ENCODE results near the gene TLE1.
A peak's percentile ranks its signal among the peaks of the same experiment; 100 is the strongest.

TLE1 gene

DNA sequence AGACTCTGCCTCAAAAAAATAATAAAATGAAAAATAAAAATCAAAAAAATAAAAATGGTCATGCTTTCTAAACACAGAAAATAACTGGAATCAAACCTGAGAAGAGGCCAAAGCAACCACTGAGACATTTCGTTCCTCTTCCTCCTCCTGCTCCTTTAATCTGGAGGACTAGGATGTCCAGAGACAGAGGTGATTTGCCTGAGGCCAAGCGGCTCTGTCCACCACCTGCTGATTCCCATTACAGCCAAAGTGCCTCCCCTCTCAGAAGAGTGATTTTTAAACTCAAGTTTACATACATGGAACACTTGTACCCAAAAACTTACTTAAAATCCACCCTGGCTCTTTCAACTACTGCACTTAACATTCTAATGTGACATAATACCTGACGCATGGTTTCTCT is 65.6 kb downstream of the TLE1 start:
- Histone ChIP-seq H2BK120ac (ENCODE audit: low read depth, low read length) (no peak overlapping the region), H3K27ac (ENCODE audit: low read length, poor library complexity, severe bottlenecking) (no peak overlapping the region), H2BK5ac (ENCODE audit: low read depth, low read length, poor library complexity, severe bottlenecking) (no peak overlapping the region), H3K9me3 (ENCODE audit: control insufficient read depth, low read length) (no peaks in the 10 kb centered on the region), H3K18ac (ENCODE audit: low read depth in 1 of 2, low read length in 2 of 2) (no peak overlapping the region), H2AK5ac (ENCODE audit: low read length, severe bottlenecking) (no peak overlapping the region), H3K4me2 (ENCODE audit: low read length, poor library complexity, severe bottlenecking) (no peak overlapping the region), H3K4me1 (ENCODE audit: control insufficient read depth, insufficient read depth, low read depth, low read length) (peaks cover 6% of the 10 kb centered on the region), H4K8ac (ENCODE audit: low read length) (no peak overlapping the region), H3K14ac (ENCODE audit: low read length in 2 of 2) (no peak overlapping the region), H3K36me3 (ENCODE audit: control insufficient read depth in 1 of 2, insufficient read depth in 2 of 2, low read depth in 1 of 2, low read length in 2 of 2) (peaks cover 3 to 6% of the 10 kb centered on the region in 2 experiments), H3K9ac (ENCODE audit: low read length) (no peak overlapping the region), H4K91ac (ENCODE audit: low read length) (no peak overlapping the region), H3K23ac (ENCODE audit: low read length in 2 of 2) (no peak overlapping the region), H2AFZ (ENCODE audit: low read depth, low read length) (no peak overlapping the region), H2BK15ac (ENCODE audit: low read depth, poor library complexity, severe bottlenecking) (no peak overlapping the region), H3K4ac (ENCODE audit: low read depth in 1 of 2, low read length in 2 of 2) (no peak overlapping the region), H3K4me3 (ENCODE audit: insufficient read depth in 1 of 2, low read depth in 1 of 2, low read length in 2 of 2) (no peak overlapping the region), H3K27me3 (ENCODE audit: control insufficient read depth in 1 of 2, insufficient read depth in 1 of 2, low read length in 2 of 2) (no peaks in the 10 kb centered on the region), H2BK12ac (ENCODE audit: low read length in 2 of 2) (no peak overlapping the region), H3K79me1 (replicated peaks; ENCODE audit: low read length, poor library complexity, severe bottlenecking) (peaks cover 5% of the 10 kb centered on the region)
- WGBS: 91% methylated on average over 3 of the region's 3 CpGs
- DNase-seq: no peak

DNA sequence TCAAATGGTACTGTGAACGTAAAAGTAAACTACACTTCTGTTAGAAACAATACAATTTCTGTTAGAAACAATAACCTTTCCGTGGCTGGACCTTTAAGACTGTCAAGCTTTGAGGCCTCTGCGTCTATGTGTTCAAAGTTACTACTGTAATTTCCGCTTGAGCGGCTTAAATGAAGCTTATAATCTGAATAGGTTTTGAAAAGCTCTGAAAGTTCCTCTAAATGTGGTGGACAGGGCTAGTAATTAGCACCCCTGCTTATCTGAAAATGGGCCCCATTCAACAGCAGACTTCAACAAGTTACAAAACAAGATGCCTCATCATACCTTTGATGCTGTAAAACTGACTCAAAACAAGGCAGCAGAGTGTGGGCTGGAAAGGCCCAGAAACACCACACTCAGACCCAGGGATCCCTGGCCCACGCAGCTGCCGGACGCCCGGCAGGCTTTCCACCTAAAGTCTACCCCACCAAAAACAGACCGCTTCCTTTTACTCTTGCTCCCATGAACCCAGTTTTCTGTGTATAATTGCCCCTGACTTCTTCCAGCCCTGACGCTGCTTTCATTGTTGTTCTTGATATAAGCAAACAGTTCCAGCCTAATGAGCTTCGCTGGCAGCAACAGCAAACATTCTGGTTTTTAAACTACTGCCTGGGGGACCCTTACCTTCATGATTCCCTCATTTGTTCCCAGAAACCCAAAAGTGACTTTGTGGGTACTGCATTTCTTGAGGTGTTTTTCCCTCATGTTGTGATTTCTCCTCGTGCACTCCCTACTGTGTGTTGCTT is 66.7 kb downstream of the TLE1 start:
- H2AFZ ChIP-seq (ENCODE audit: low read depth, low read length): no peak overlapping the region
- no peak overlapping the region for H3K9ac ChIP-seq (ENCODE audit: low read length)
- H2BK15ac ChIP-seq (ENCODE audit: low read depth, poor library complexity, severe bottlenecking): no peak overlapping the region
- no peak for DNase-seq
- H3K9me3 ChIP-seq (ENCODE audit: control insufficient read depth, low read length): no peaks in the 10 kb centered on the region
- H4K8ac ChIP-seq (ENCODE audit: low read length): no peak overlapping the region
- no peak overlapping the region for H3K14ac ChIP-seq (ENCODE audit: low read length in 2 of 2)
- no peak overlapping the region for H3K27ac ChIP-seq (ENCODE audit: low read length, poor library complexity, severe bottlenecking)
- peaks cover 4% of the 10 kb centered on the region for H3K4me1 ChIP-seq (ENCODE audit: control insufficient read depth, insufficient read depth, low read depth, low read length)
- H3K27me3 ChIP-seq (ENCODE audit: control insufficient read depth in 1 of 2, insufficient read depth in 1 of 2, low read length in 2 of 2): no peaks in the 10 kb centered on the region
- H2BK12ac ChIP-seq (ENCODE audit: low read length in 2 of 2): peak overlapping the region in 1 of 2 experiments; percentile 42
- no peak overlapping the region for H3K23ac ChIP-seq (ENCODE audit: low read length in 2 of 2)
- H3K4ac ChIP-seq (ENCODE audit: low read depth in 1 of 2, low read length in 2 of 2): no peak overlapping the region
- 90% methylated on average over 12 of the region's 13 CpGs for WGBS
- no peak overlapping the region for H4K91ac ChIP-seq (ENCODE audit: low read length)
- no peak overlapping the region for H3K4me3 ChIP-seq (ENCODE audit: insufficient read depth in 1 of 2, low read depth in 1 of 2, low read length in 2 of 2)
- peaks cover 5% of the 10 kb centered on the region for H3K79me1 ChIP-seq (replicated peaks; ENCODE audit: low read length, poor library complexity, severe bottlenecking)
- no peak overlapping the region for H2BK5ac ChIP-seq (ENCODE audit: low read depth, low read length, poor library complexity, severe bottlenecking)
- H3K4me2 ChIP-seq (ENCODE audit: low read length, poor library complexity, severe bottlenecking): no peak overlapping the region
- no peak overlapping the region for H3K18ac ChIP-seq (ENCODE audit: low read depth in 1 of 2, low read length in 2 of 2)
- no peak overlapping the region for H2AK5ac ChIP-seq (ENCODE audit: low read length, severe bottlenecking)
- H3K36me3 ChIP-seq (ENCODE audit: control insufficient read depth in 1 of 2, insufficient read depth in 2 of 2, low read depth in 1 of 2, low read length in 2 of 2): peaks cover 5 to 16% of the 10 kb centered on the region in 2 experiments
- H2BK120ac ChIP-seq (ENCODE audit: low read depth, low read length): no peak overlapping the region

DNA sequence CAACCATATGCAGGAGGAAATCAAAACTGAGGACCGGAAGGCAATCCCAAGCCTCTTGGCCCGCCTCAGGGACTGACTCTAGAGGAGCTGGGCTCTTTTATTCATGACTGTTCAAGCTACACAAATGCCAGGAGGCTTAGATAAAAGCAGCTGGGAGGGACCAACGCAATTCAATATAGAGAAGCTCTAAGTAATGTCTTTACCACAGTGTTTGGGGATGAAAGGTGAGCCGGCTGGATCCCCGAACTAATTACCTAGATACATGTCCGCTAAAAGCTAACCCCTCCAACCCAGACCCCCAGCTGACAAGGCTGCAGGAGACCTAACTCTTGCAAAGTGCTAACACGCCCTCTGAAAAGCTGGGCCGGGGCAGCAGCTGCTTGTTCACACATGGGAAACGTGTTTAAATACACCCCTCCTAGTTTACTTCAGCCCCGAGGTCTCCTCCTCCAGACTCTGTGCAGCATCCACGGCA is 67.5 kb downstream of the TLE1 start:
- peaks cover 5% of the 10 kb centered on the region for H3K79me1 ChIP-seq (replicated peaks; ENCODE audit: low read length, poor library complexity, severe bottlenecking)
- H4K8ac ChIP-seq (ENCODE audit: low read length): no peak overlapping the region
- peaks cover 4% of the 10 kb centered on the region for H3K4me1 ChIP-seq (ENCODE audit: control insufficient read depth, insufficient read depth, low read depth, low read length)

DNA sequence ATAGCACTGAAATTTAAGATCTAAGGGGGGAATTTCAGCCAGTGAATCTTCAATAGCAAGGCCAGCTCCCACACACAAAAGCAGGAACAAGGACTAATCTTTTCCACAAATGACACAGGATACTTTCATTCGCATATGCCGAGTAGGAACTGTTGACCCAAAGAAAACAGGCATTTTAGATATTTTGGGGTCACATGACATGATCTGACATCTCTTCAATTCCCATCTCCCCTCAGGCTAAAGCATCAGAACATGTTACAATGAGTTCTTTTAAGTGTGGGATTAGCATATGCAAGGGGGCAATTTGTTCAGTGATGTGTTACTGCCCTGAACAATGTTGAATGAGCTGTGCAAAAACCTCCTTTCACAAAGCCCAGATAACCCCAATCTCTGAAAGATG is 68.2 kb downstream of the TLE1 start:
- no peak overlapping the region for H3K18ac ChIP-seq (ENCODE audit: low read depth in 1 of 2, low read length in 2 of 2)
- no peak overlapping the region for H2BK12ac ChIP-seq (ENCODE audit: low read length in 2 of 2)
- no peak overlapping the region for H3K23ac ChIP-seq (ENCODE audit: low read length in 2 of 2)
- no peak overlapping the region for H3K4me3 ChIP-seq (ENCODE audit: insufficient read depth in 1 of 2, low read depth in 1 of 2, low read length in 2 of 2)
- no peak overlapping the region for H2BK5ac ChIP-seq (ENCODE audit: low read depth, low read length, poor library complexity, severe bottlenecking)
- peaks cover 6 to 18% of the 10 kb centered on the region in 2 experiments for H3K36me3 ChIP-seq (ENCODE audit: control insufficient read depth in 1 of 2, insufficient read depth in 2 of 2, low read depth in 1 of 2, low read length in 2 of 2)
- H2AK5ac ChIP-seq (ENCODE audit: low read length, severe bottlenecking): no peak overlapping the region
- H3K14ac ChIP-seq (ENCODE audit: low read length in 2 of 2): no peak overlapping the region
- H3K27ac ChIP-seq (ENCODE audit: low read length, poor library complexity, severe bottlenecking): no peak overlapping the region
- H3K4ac ChIP-seq (ENCODE audit: low read depth in 1 of 2, low read length in 2 of 2): no peak overlapping the region
- peaks cover 1% of the 10 kb centered on the region for H3K79me1 ChIP-seq (replicated peaks; ENCODE audit: low read length, poor library complexity, severe bottlenecking)
- no peak overlapping the region for H2BK120ac ChIP-seq (ENCODE audit: low read depth, low read length)
- no peak overlapping the region for H3K4me2 ChIP-seq (ENCODE audit: low read length, poor library complexity, severe bottlenecking)
- no peak overlapping the region for H3K9ac ChIP-seq (ENCODE audit: low read length)
- no peaks in the 10 kb centered on the region for H3K9me3 ChIP-seq (ENCODE audit: control insufficient read depth, low read length)
- no peaks in the 10 kb centered on the region for H3K4me1 ChIP-seq (ENCODE audit: control insufficient read depth, insufficient read depth, low read depth, low read length)
- no peak overlapping the region for H2BK15ac ChIP-seq (ENCODE audit: low read depth, poor library complexity, severe bottlenecking)
- no peak overlapping the region for H4K91ac ChIP-seq (ENCODE audit: low read length)
- no peak overlapping the region for H4K8ac ChIP-seq (ENCODE audit: low read length)
- DNase-seq: no peak
- 94% methylated on average over 2 of the region's 2 CpGs for WGBS
- H2AFZ ChIP-seq (ENCODE audit: low read depth, low read length): no peak overlapping the region
- no peaks in the 10 kb centered on the region for H3K27me3 ChIP-seq (ENCODE audit: control insufficient read depth in 1 of 2, insufficient read depth in 1 of 2, low read length in 2 of 2)

More for the DNA sequence above, 67.5 kb downstream of the TLE1 start:
- H2BK120ac ChIP-seq (ENCODE audit: low read depth, low read length): no peak overlapping the region
- H3K9ac ChIP-seq (ENCODE audit: low read length): no peak overlapping the region
- no peak for DNase-seq
- H3K27me3 ChIP-seq (ENCODE audit: control insufficient read depth in 1 of 2, insufficient read depth in 1 of 2, low read length in 2 of 2): no peaks in the 10 kb centered on the region
- peaks cover 6 to 16% of the 10 kb centered on the region in 2 experiments for H3K36me3 ChIP-seq (ENCODE audit: control insufficient read depth in 1 of 2, insufficient read depth in 2 of 2, low read depth in 1 of 2, low read length in 2 of 2)
- H3K9me3 ChIP-seq (ENCODE audit: control insufficient read depth, low read length): no peaks in the 10 kb centered on the region
- H2BK15ac ChIP-seq (ENCODE audit: low read depth, poor library complexity, severe bottlenecking): no peak overlapping the region
- no peak overlapping the region for H2AK5ac ChIP-seq (ENCODE audit: low read length, severe bottlenecking)
- no peak overlapping the region for H3K4ac ChIP-seq (ENCODE audit: low read depth in 1 of 2, low read length in 2 of 2)
- H2BK5ac ChIP-seq (ENCODE audit: low read depth, low read length, poor library complexity, severe bottlenecking): no peak overlapping the region
- H2BK12ac ChIP-seq (ENCODE audit: low read length in 2 of 2): peak overlapping the region in 1 of 2 experiments; percentile 21
- H3K4me3 ChIP-seq (ENCODE audit: insufficient read depth in 1 of 2, low read depth in 1 of 2, low read length in 2 of 2): no peak overlapping the region
- WGBS: 67% methylated on average over 10 of the region's 11 CpGs
- H2AFZ ChIP-seq (ENCODE audit: low read depth, low read length): no peak overlapping the region
- no peak overlapping the region for H4K91ac ChIP-seq (ENCODE audit: low read length)
- H3K18ac ChIP-seq (ENCODE audit: low read depth in 1 of 2, low read length in 2 of 2): no peak overlapping the region
- no peak overlapping the region for H3K27ac ChIP-seq (ENCODE audit: low read length, poor library complexity, severe bottlenecking)
- H3K23ac ChIP-seq (ENCODE audit: low read length in 2 of 2): no peak overlapping the region
- no peak overlapping the region for H3K4me2 ChIP-seq (ENCODE audit: low read length, poor library complexity, severe bottlenecking)
- no peak overlapping the region for H3K14ac ChIP-seq (ENCODE audit: low read length in 2 of 2)

Data from mesenchymal stem cell (in vitro differentiated cells and primary cell).